ENCODE data around the gene SMPD1.

SMPD1 gene

GRCh38 chr11:6353367-6353987 is 36.8 kb upstream of the SMPD1 start:
- Histone ChIP-seq H3K36me3 (no peaks in the 10 kb centered on the region), H3K27ac (no peak overlapping the region), H3K9me3 (no peaks in the 10 kb centered on the region), H3K27me3 (peaks cover 20% of the 10 kb centered on the region), H3K4me3 (ENCODE audit: low read depth in 1 of 2, low read length in 1 of 2) (no peak overlapping the region), H3K4me1 (ENCODE audit: control insufficient read depth in 1 of 2, insufficient read depth in 1 of 2, low read depth in 1 of 2, low read length in 1 of 2) (no peaks in the 10 kb centered on the region)
- TF ChIP-seq CTCF (IDR thresholded peaks at IDR 0.05): peak; percentile 84

- no peak overlapping the region for H3K27ac ChIP-seq
- no peaks in the 10 kb centered on the region for H3K36me3 ChIP-seq
- peaks cover 11% of the 10 kb centered on the region for H3K27me3 ChIP-seq
- H3K4me1 ChIP-seq (ENCODE audit: control insufficient read depth in 1 of 2, insufficient read depth in 1 of 2, low read depth in 1 of 2, low read length in 1 of 2): no peaks in the 10 kb centered on the region
- no peak overlapping the region for H3K4me3 ChIP-seq (ENCODE audit: low read depth in 1 of 2, low read length in 1 of 2)
- H3K9me3 ChIP-seq: no peaks in the 10 kb centered on the region
- no peak for TF ChIP-seq CTCF (IDR thresholded peaks at IDR 0.05)
Observed at GRCh38 chr11:6354651-6355485, 35.4 kb upstream of the SMPD1 start.

- no peak overlapping the region for H3K27ac ChIP-seq
- TF ChIP-seq CTCF (IDR thresholded peaks at IDR 0.05): no peak
Observed at GRCh38 chr11:6356503-6357055, 33.7 kb upstream of the SMPD1 start.

GRCh38 chr11:6357222-6357621 is 33.1 kb upstream of the SMPD1 start:
- H3K27me3 ChIP-seq: peaks cover 2% of the 10 kb centered on the region
- H3K27ac ChIP-seq: no peak overlapping the region
- TF ChIP-seq CTCF (IDR thresholded peaks at IDR 0.05): no peak
- no peaks in the 10 kb centered on the region for H3K4me1 ChIP-seq (ENCODE audit: control insufficient read depth in 1 of 2, insufficient read depth in 1 of 2, low read depth in 1 of 2, low read length in 1 of 2)
- H3K4me3 ChIP-seq (ENCODE audit: low read depth in 1 of 2, low read length in 1 of 2): no peak overlapping the region
- H3K36me3 ChIP-seq: no peaks in the 10 kb centered on the region
- H3K9me3 ChIP-seq: no peaks in the 10 kb centered on the region

More at GRCh38 chr11:6356503-6357055, 33.7 kb upstream of the SMPD1 start:
- Histone ChIP-seq H3K36me3 (no peaks in the 10 kb centered on the region), H3K27me3 (peaks cover 7% of the 10 kb centered on the region), H3K9me3 (no peaks in the 10 kb centered on the region), H3K4me3 (ENCODE audit: low read depth in 1 of 2, low read length in 1 of 2) (no peak overlapping the region), H3K4me1 (ENCODE audit: control insufficient read depth in 1 of 2, insufficient read depth in 1 of 2, low read depth in 1 of 2, low read length in 1 of 2) (no peaks in the 10 kb centered on the region)

- Histone ChIP-seq H3K27ac (no peak overlapping the region), H3K9me3 (no peaks in the 10 kb centered on the region)
Observed at GRCh38 chr11:6360183-6360582, 30.1 kb upstream of the SMPD1 start.

More at GRCh38 chr11:6360183-6360582, 30.1 kb upstream of the SMPD1 start:
- Histone ChIP-seq H3K4me1 (ENCODE audit: control insufficient read depth in 1 of 2, insufficient read depth in 1 of 2, low read depth in 1 of 2, low read length in 1 of 2) (no peaks in the 10 kb centered on the region), H3K4me3 (ENCODE audit: low read depth in 1 of 2, low read length in 1 of 2) (no peak overlapping the region), H3K27me3 (no peaks in the 10 kb centered on the region), H3K36me3 (no peaks in the 10 kb centered on the region)
- no peak for TF ChIP-seq CTCF (IDR thresholded peaks at IDR 0.05)
